Stimulated activated CD4-positive, alpha-beta T cell treated with anti-CD3 and anti-CD28 coated beads, Interleukin-4, amount 100 ng/mL, for 4 hours (primary cell): ENCODE results near the gene BRCA1.
"Not testable (repeated sequence)": the region's sequence is repeated elsewhere in the genome, so short reads cannot be mapped to it uniquely, and the experiment has no call there.

Experiments
- DNase-seq, 2 experiments: peaks; one replicate each; pipeline ENCODE4 v3.0.0-alpha.2; 2020

BRCA1 gene

DNA sequence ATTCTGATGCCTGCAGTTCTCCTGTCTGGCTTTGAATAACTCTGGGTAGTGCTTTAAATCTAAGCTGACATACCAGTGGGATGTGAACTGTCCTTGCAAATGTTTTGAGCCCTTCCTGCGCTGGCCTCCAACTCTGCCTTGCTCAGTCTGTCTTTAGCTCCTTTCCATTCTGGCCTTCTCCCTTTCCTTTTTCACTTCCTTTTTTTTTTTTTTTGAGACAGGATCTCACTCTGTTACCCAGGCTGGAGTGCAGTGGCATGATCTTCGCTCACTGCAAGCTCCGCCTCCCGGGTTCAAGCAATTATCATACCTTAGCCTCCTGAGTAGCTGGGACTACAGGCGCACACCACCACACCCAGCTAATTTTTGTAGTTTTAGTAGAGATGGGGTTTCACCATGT lies 8.3 kb upstream of the BRCA1 start:
- DNase-seq: not testable (repeated sequence)

DNA sequence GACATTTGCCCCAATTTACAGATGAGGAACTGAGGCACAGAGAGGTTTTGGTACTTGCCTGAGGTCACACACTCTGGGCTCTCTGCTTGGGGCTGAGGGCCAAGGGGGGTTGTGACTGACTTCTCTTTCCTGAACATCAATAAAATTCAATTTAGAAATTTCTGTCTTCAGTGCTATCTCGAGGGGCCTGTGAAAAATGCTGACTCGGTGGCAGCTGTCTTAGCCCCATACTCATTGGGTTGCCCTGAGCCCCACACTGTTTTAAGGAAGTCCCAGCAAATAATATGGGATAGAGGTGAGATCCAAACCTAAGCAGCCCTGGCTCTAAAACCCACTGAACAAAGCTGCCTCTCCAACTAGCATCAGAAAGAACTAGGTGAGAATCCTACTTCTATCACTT lies 7.0 kb upstream of the BRCA1 start:
- DNase-seq: no peak

DNA sequence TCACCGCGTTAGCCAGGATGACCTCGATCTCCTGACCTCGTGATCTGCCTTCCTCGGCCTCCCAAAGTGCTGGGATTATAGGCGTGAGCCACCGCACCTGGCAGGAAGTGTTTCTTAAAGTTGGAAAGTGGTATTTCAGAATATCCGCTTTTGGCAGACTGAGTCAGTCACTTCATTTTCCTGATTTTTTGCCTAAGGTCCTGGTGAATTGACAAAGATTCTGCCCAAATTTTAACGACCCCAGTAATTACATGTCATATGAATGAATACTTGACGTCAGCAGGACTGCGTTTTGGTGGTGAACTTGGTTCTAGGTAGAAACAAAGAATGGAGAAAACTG lies 4.5 kb upstream of the BRCA1 start:
- no peak for DNase-seq

DNA sequence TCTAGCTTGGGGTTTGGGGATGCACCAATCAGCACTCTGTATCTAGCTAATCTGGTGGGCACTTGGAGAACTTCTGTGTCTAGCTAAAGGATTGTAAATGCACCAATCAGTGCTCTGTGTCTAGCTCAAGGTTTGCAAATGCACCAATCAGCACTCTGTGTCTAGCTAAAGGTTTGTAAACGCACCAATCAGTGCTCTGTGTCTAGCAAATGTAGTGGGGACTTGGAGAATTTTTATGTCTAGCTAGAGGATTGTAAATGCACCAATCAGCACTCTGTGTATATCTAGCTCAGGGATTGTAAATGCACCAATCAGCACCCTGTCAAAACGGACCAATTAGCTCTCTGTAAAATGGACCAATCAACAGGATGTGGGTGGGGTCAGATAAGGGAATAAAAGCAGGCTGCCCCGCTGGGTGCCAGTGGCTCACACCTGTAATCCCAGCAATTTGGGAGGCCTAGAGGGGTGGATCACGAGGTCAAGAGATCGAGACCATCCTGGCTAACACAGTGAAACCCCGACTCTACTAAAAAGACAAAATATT lies 2.2 kb upstream of the BRCA1 start:
- not testable (repeated sequence) for DNase-seq

DNA sequence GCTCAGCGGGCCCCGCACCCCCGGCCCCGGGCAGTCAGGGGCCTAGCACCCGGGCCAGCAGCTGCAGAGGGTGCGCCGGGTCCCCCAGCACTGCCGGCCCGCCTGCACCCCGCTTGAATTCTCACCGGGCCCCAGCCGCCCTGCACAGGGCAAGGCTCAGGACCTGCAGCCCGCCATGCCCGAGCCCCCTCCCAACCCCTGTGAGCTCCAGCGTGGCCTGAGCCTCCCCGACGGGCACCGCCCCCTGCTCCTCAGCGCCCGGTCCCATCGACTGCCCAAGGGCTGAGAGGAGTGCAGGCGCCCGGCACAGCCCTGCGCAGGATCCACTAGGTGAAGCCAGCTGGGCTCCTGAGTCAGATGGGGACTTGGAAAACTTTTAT lies 1.7 kb upstream of the BRCA1 start:
- no peak for DNase-seq

DNA sequence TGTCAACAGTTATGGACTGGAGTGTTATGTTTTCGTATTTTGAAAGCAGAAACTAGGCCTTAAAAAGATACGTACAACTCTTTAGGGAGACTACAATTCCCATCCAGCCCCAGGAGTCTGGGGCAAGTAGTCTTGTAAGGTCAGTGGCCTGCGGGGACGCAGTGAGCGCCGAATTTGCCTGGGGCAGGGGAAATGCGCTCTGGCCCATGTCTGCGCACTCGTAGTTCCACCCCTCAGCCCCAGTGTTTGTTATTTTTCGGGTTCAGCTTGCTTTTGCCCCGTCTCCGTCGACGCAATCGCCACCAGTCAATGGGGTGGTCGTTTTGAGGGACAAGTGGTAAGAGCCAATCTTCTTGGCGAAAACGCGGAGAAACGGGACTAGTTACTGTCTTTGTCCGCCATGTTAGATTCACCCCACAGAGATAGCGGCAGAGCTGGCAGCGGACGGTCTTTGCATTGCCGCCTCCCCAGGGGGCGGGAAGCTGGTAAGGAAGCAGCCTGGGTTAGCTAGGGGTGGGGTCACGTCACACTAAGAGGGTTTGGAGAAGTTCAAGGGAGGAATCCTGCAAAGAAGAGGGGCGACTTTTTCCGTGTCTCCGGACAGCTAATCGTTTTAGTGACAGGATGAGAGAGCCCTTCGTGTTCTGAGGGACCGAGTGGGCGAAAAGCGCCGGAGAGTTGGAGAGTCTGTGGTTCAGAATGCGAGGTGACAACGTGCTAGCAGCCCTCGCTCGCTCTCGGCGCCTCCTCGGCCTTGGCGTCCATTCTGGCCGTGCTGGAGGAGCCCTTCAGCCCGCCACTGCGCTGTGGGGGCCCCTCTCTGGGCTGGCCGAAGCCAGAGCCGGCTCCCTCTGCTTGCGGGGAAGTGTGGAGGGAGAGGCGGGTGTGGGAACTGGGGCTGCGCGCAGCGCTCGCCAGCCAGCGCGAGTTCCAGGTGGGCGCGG lies 1.1 kb upstream of the BRCA1 start:
- DNase-seq: no peak

DNA sequence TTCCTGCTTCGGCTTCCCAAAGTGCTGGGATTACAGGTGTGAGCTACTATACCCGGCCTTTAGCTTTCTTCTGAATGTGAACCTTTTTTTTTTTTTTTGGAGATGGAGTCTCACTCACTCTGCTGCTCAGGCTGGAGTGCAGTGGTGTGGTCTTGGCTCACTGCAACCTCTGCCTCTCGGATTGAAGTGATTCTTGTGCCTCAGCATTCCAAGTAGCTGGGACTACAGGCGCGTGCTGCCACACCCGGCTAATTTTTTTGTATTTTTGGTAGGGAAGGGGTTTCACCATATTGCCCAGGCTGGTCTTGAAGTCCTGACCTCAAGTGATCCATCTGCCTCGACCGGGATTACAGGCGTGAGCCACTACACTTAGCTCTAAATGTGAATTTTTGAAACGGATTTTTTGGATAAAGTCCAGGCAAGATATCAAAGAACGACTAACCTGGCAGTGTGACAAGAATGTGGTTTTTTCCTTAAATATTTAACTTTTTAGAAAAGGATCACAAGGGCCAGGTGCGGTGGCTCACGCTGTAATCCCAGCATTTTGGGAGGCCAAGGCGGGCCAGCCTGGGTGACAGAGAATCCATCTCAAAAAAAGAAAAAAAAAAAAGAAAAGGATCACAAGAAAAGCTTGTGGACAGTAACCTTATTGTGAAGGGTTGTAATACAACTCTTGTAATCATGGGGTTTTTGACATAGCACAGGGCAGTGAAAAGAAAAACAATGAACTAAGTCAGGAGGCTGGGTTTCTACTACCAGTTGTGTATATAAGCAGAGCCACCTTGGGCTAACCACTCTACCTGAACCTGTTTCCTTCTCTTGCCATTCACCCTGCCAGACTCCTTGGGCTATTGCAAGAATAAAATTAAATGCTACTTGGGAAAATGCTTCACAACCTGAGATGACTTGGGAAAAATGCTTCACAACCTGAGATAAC lies 6.2 kb downstream of the BRCA1 start:
- DNase-seq: no peak

DNA sequence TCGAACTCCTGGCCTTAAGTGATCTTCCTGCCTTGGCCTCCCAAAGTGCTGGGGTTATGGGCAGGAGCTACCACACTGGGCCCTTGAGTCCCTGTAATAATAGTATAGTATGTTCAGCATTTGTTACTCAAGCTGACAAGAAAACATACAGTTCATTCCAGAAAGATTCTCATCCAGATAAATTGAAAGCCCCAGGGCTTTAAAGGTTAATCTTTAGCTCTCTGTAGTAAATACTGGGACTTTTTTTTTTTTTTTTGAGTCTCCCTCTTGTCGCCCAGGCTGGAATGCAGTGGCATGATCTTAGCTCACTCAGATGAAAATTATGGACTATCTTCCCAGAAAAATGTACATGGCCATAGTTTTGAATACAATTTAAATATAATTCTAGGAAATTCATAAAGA lies 11.0 kb downstream of the BRCA1 start:
- DNase-seq: no peak

DNA sequence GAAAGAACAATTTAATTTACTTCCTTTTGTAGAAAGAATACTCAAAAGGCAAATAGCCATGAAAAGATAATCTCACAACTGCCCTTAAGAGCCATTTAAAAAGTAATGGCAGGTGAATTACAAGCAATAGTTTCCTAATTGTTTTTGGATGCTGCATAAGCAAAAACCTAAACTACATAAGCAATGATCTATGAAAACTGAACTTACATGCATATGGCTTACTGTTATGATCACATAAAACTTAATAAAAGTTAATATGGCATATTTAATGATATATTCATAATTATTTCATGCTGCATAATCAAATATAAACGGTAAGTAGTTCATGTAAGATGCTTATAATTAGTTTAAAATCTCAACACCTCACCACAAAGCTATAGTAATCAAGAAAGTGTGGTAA lies 18.6 kb downstream of the BRCA1 start:
- DNase-seq: no peak

DNA sequence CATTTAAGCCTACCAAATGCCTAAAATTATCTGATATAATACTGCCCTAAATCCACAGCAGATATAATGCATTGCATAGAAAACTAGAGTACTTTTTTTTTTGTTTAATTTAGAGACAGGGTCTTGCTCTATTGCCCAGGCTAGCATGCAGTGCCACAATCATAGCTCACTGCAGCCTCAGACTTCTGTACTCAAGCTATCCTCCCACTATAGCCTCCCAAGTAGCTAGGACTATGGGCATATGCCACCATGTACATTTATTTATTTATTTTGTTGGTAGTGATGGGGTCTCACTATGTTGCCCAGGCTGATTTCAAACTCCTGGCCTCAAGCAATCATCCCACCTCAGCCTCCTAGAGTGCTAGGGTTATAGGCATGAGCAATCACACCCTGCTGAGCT lies 20.0 kb downstream of the BRCA1 start:
- no peak for DNase-seq

DNA sequence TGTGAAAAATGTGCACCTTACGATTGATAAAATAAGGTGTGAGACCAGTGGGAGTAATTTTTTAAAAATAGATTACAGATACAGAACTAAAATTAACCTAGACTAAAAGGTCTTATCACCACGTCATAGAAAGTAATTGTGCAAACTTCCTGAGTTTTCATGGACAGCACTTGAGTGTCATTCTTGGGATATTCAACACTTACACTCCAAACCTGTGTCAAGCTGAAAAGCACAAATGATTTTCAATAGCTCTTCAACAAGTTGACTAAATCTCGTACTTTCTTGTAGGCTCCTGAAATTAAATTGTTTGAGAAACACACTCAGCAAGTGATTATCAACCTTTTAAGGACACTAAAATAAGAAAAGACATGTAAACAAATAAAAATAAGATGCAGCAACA lies 20.5 kb downstream of the BRCA1 start:
- DNase-seq: no peak

DNA sequence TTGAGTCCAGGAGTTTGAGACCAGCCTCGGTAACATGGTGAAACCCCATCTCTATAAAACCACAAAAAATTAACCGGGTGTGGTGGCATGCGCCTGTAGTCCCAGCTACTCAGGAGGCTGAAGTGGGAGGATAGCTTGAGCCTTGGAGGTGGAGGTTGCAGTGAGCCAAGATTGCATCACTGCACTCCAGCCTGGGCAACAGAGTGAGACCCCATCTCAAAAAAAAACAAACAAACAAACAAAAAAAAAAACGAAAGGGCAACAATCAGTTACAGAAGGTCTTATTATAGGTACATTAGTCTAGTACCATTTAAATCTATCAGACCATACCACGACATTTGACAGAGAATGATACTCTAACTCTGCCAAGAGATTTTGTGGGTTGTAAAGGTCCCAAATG lies 29.8 kb downstream of the BRCA1 start:
- DNase-seq: not testable (repeated sequence)

DNA sequence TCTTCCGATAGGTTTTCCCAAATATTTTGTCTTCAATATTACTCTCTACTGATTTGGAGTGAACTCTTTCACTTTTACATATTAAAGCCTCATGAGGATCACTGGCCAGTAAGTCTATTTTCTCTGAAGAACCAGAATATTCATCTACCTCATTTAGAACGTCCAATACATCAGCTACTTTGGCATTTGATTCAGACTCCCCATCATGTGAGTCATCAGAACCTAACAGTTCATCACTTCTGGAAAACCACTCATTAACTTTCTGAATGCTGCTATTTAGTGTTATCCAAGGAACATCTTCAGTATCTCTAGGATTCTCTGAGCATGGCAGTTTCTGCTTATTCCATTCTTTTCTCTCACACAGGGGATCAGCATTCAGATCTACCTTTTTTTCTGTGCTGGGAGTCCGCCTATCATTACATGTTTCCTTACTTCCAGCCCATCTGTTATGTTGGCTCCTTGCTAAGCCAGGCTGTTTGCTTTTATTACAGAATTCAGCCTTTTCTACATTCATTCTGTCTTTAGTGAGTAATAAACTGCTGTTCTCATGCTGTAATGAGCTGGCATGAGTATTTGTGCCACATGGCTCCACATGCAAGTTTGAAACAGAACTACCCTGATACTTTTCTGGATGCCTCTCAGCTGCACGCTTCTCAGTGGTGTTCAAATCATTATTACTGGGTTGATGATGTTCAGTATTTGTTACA lies 30.9 kb downstream of the BRCA1 start:
- no peak for DNase-seq

DNA sequence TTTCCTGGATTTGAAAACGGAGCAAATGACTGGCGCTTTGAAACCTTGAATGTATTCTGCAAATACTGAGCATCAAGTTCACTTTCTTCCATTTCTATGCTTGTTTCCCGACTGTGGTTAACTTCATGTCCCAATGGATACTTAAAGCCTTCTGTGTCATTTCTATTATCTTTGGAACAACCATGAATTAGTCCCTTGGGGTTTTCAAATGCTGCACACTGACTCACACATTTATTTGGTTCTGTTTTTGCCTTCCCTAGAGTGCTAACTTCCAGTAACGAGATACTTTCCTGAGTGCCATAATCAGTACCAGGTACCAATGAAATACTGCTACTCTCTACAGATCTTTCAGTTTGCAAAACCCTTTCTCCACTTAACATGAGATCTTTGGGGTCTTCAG lies 32.3 kb downstream of the BRCA1 start:
- no peak for DNase-seq

DNA sequence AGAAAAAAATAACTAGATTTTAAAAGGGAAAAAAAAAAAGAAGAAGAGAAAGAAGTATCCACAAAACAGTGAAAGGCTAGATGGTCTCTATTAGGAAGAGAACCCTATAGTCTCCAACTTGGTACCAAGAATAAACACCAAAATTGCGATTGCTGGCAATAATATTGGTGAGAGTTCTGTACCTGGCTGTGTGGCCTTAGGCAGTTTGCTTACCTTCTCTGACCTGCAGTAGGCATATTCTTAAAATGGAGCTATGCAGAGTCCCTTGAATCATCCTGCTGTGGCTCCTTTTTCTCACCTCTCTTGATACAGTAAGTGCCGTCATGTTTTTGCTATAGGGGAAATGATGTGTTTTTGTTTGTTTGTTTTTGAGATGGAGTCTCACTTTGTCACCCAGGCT lies 35.1 kb downstream of the BRCA1 start:
- DNase-seq: no peak

DNA sequence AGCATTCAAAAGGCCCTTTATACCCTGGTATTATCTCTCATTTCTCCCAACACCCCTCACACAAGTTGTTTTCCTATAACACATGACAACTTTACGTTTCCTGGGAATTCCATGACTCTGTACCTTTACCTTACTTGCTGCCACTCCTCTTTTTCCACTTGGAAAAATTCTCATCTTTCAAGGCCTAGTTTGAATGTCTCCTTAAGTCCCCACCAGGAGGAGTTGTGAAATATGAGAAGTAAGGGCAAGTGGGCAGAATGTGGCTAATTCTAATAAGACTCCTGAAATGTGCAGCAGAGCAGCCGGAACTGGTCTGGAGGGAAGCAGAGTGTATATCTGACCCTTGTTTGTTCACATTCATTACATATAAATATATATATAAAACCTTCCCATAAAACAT lies 39.7 kb downstream of the BRCA1 start:
- no peak for DNase-seq

DNA sequence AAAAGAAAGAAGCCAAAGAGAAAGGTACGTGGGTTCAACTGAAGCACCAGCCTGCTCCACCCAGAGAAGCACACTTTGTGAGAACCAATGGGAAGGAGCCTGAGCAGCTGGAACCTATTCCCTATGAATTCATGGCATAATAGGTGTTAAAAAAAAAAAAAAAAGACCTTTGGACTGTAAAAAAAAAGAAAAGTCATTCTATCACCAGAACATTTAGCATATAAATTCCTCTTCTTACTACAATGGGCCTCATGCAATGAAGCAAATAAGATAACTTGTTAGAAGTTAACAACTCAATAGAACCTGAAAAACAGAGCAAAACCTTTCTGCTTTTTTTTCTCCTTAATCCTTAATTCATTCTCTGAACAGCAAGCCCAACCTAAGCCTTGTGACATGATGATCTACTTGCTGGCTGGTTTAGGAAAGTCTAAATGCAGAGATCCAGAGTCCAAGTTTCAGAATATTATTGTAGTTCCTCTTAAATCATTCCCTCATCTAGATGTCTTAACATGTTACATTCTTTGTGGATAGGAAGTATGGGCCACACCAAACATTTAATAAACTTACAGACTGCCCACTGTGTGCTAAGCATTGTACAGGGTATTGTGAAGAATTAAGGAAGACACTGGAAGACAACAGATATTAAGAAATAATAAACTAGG lies 45.4 kb downstream of the BRCA1 start:
- no peak for DNase-seq

DNA sequence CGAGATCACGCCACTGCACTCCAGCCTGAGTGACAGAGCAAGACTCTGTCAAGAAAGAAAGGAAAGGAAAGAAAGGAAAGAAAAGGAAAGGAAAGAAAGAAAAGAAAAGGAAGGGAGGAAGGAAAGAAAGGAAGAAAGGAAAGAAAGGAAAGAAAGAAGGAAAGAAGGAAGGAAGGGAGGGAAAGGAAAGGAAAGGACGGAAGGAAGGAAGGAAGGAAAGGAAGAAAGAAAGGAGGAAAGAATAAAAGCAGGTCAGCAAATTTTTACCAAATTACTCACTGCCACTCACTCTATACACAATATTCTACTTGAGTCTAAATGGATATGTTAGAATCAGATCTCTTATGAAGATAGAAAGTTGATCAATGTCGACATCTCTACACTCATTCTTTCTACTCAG lies 50.3 kb downstream of the BRCA1 start:
- DNase-seq: no peak

DNA sequence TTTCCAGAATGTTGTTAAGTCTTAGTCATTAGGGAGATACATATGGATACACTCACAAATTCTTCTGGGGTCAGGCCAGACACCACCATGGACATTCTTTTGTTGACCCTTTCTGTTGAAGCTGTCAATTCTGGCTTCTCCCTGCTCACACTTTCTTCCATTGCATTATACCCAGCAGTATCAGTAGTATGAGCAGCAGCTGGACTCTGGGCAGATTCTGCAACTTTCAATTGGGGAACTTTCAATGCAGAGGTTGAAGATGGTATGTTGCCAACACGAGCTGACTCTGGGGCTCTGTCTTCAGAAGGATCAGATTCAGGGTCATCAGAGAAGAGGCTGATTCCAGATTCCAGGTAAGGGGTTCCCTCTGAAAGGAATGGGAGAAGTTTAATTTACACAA lies 54.3 kb downstream of the BRCA1 start:
- DNase-seq: no peak

DNA sequence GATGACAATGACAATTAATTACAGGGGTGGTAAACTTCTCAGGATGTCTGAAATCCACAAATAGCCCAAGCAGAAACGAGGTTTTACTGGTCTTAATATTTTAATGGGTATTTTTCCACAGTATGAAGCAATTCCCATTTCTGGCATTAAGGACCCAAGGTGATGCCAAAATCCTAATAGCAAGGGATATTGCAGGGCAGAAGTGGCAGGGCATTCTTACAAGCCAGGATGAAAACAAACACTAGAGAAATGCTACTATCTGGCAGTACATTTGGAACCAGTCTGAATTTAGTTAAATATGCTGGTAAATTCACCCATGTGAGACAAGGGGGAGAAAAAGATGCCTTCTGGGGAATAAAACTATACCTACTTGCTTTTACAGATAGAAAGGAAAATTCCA lies 54.9 kb downstream of the BRCA1 start:
- DNase-seq: no peak

DNA sequence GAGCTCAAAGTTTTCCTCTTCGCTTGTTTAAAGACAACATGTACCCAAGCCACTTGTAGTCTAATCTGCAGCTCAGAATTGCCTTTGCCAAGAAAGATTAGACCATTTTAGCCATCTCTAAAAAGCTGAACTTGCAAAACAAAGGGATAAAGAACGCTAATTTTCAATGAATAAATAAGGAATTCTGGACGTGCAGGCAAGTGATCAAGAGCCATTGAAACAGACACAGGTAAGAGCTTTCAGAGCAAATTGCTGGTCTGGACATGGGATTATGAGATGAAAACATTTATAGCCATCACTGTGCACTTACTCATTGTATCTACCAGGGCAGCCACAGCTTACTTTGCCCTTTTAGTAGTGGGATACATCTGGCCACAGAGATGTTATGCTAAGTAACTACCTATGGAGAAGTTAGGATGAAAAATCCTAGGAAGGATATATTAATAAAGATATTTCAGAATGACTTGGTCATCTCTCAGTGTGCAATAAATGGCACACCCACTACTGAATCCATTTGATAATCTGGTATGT lies 55.7 kb downstream of the BRCA1 start:
- DNase-seq: no peak
